Measurements from ENCODE around the gene SLC44A1. TPM values are rescaled to one million over a fixed set of nuclear protein-coding genes. Genes with fewer than 3 reads are reported as not detected.

SLC44A1 gene
- total and polyA plus RNA-seq, 12 donors, result 6.8 to 73.1 (median 36.3) TPM

DNA sequence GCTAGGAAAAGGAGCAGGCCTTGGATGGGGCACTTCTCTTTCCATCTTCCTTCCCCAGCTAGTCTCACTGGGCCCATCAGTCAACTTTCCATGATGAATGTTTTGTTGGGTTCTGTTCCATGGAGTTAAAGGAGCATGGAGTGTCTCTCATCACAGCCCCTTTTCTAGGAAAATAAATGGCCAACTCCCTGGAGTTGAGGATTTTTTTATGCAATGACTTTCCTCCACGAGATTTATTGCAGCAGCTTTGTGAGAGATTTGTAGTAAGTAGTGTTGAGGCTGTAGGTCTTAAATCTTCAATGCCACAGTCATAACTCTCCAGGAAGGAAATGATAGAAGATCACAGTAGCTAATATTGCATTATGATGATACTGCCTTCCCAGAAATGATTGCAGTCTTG lies 45.6 kb upstream of the SLC44A1 start:
- H3K27ac ChIP-seq, result no peak overlapping the region
- intact Hi-C loops (cut with DNase I), result no loop called here
- H3K9me3 ChIP-seq (replicated peaks in 1 of 3), result no peaks in the 10 kb centered on the region
- no peaks in the 10 kb centered on the region for H3K36me3 ChIP-seq (replicated peaks in 1 of 2)
- 25 to 46% (median 33%) methylated on average over 1 of the region's 1 CpG for WGBS, 4 donors
- no peaks in the 10 kb centered on the region for H3K4me1 ChIP-seq (replicated peaks in 1 of 2)
- no peaks in the 10 kb centered on the region for H3K27me3 ChIP-seq
- H3K4me3 ChIP-seq, result no peak overlapping the region
- no peak for TF ChIP-seq POLR2A (IDR thresholded peaks at IDR 0.05)
- TF ChIP-seq, protein P1, sequence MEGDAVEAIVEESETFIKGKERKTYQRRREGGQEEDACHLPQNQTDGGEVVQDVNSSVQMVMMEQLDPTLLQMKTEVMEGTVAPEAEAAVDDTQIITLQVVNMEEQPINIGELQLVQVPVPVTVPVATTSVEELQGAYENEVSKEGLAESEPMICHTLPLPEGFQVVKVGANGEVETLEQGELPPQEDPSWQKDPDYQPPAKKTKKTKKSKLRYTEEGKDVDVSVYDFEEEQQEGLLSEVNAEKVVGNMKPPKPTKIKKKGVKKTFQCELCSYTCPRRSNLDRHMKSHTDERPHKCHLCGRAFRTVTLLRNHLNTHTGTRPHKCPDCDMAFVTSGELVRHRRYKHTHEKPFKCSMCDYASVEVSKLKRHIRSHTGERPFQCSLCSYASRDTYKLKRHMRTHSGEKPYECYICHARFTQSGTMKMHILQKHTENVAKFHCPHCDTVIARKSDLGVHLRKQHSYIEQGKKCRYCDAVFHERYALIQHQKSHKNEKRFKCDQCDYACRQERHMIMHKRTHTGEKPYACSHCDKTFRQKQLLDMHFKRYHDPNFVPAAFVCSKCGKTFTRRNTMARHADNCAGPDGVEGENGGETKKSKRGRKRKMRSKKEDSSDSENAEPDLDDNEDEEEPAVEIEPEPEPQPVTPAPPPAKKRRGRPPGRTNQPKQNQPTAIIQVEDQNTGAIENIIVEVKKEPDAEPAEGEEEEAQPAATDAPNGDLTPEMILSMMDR (IDR thresholded peaks at IDR 0.05), result no peak
- no peak for DNase-seq

DNA sequence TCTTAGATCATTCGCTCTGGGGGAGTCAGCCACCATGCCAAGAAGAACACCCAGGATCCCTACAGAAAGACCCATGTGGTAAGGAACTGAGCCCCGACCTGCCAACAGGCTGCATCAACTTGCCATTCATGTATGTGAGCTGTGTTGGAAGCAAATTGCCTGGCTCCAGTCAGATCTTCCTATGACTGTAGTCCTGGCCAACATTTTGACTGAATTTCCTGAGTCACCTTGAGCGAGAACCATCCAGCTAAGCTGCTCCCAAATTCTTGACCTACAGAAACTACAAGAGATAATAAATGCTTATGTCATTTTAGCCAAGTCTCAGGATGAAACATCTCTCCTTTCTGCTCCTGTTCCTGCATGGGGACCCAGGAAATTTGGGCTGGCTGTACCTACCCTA lies 40.0 kb upstream of the SLC44A1 start:
- TF ChIP-seq POLR2A (IDR thresholded peaks at IDR 0.05), result no peak
- TF ChIP-seq, protein P1 (IDR thresholded peaks at IDR 0.05), result no peak
- intact Hi-C loops (cut with DNase I), result no loop called here
- 78 to 96% (median 94%) methylated on average over 2 to 3 of the region's 3 CpGs for WGBS, 4 donors

DNA sequence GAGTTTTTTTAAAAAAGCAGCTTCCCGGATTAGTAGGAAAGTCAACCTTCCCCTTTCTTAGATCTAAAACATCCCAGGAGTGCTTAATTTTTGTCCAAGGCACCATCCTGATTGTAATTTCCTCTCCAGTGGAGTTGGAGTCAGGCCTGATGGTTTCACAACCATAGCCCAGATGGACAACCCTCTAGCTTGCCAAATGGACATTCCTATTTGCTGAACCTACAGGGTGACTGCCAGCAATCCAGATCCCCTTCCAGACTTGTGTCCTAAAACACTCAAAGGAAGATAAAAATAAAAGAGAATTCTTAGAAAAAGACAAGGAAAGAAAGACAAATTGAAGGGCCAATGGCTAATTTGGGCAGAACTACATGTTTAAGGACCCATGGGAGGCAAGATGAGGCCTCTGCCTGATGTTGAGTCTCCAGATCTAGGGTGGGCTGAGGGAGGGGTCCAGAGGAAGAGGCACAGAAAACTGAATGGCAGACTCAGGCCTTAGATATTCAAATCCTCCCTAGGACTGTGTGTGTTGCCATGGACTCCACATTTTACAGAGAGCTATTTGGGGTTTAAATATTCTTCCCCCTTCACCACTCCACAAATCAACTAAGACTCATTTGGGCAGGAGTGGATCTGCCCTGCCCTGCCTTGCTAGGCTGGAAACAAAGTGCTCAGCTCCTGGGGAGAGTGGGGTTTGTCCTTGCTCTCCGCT lies 38.5 kb upstream of the SLC44A1 start:
- H3K4me3 ChIP-seq, result no peak overlapping the region
- intact Hi-C loops (cut with DNase I), result no loop called here
- peak overlapping the region in 4 of 5 donors; percentile 4 to 80 (median 54) for H3K27ac ChIP-seq
- peak; percentile 41 to 88 (median 71) for DNase-seq
- H3K9me3 ChIP-seq (replicated peaks in 1 of 3), result no peaks in the 10 kb centered on the region
- no peaks in the 10 kb centered on the region for H3K36me3 ChIP-seq (replicated peaks in 1 of 2)
- H3K27me3 ChIP-seq, result no peaks in the 10 kb centered on the region
- TF ChIP-seq POLR2A (IDR thresholded peaks at IDR 0.05), result no peak
- TF ChIP-seq, protein P1 (IDR thresholded peaks at IDR 0.05), result no peak
- WGBS, 4 donors, result 73 to 87% (median 80%) methylated on average over 2 of the region's 2 CpGs
- H3K4me1 ChIP-seq (replicated peaks in 1 of 2), result peaks cover 0 to 5% of the 10 kb centered on the region in 2 donors

More for the DNA sequence above, 40.0 kb upstream of the SLC44A1 start:
- Histone ChIP-seq H3K4me1 (replicated peaks in 1 of 2) (peaks cover 0 to 5% of the 10 kb centered on the region in 2 donors), H3K27ac (no peak overlapping the region), H3K9me3 (replicated peaks in 1 of 3) (no peaks in the 10 kb centered on the region), H3K27me3 (no peaks in the 10 kb centered on the region), H3K4me3 (no peak overlapping the region), H3K36me3 (replicated peaks in 1 of 2) (no peaks in the 10 kb centered on the region)
- no peak for DNase-seq

DNA sequence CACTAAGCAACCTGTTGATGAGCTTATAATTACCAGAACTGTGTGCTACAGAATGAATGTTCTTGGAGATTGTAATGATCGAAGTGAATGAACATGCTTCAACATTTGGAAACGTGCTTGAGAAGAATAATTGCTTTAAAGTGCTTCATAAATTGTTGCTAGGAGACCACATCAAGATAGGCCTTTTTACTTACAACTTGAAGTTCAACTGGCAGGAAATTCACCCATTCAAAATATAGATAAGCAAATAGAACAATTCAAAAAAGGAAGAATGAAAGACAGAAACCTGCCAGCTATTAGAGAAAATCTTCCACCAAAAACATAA lies 38.0 kb upstream of the SLC44A1 start:
- TF ChIP-seq, protein P1 (IDR thresholded peaks at IDR 0.05), result no peak
- TF ChIP-seq POLR2A (IDR thresholded peaks at IDR 0.05), result no peak
- intact Hi-C loops (cut with DNase I), result no loop called here

More for the DNA sequence above, 38.0 kb upstream of the SLC44A1 start:
- Histone ChIP-seq H3K27ac (peak overlapping the region in 4 of 5 donors; percentile 4 to 80 (median 54)), H3K36me3 (replicated peaks in 1 of 2) (no peaks in the 10 kb centered on the region), H3K4me3 (no peak overlapping the region), H3K9me3 (replicated peaks in 1 of 3) (no peaks in the 10 kb centered on the region), H3K4me1 (replicated peaks in 1 of 2) (peaks cover 0 to 5% of the 10 kb centered on the region in 2 donors), H3K27me3 (no peaks in the 10 kb centered on the region)
- WGBS, 4 donors, result 63 to 71% (median 68%) methylated on average over 2 of the region's 2 CpGs
- DNase-seq, result no peak

Measured in adrenal gland (tissue), 12 donors.